ENCODE measurements around the gene MFRP.

GRCh38 chr11:119320776-119321524, 25.6 kb downstream of the MFRP start:
- no peak for TF ChIP-seq CTCF (conservative IDR thresholded peaks at IDR 0.05; ENCODE audit: low read length)
- TF ChIP-seq EZH2phosphoT487 (IDR thresholded peaks at IDR 0.05; ENCODE audit: borderline replicate concordance) = no peak
